Ishikawa (cell line): ENCODE results near the gene XPO5.

Experiments used
- EGR1 ChIP-seq: IDR thresholded peaks from 2 replicates; pipeline ENCODE4 v1.6.1; 2012
- EP300 ChIP-seq: IDR thresholded peaks from 2 replicates; pipeline ENCODE4 v1.6.1; 2012; ENCODE audit warnings: borderline replicate concordance
- MAX ChIP-seq: IDR thresholded peaks from 2 replicates; pipeline ENCODE4 v1.6.1; 2012
- REST ChIP-seq: IDR thresholded peaks from 2 replicates; pipeline ENCODE4 v1.6.1; 2012; ENCODE audit warnings: low read depth, mild to moderate bottlenecking
- TCF12 ChIP-seq: IDR thresholded peaks from 2 replicates; pipeline ENCODE4 v1.6.1; 2012; ENCODE audit warnings: low read depth
- YY1 ChIP-seq: IDR thresholded peaks from 2 replicates; pipeline ENCODE4 v1.6.1; 2012; ENCODE audit warnings: low read depth
- ZBTB7A ChIP-seq: IDR thresholded peaks from 2 replicates; pipeline ENCODE4 v1.6.1; 2012; ENCODE audit warnings: low read depth

GRCh38 chr6:43623880-43624785 is 48.3 kb upstream of the XPO5 start:
- TF ChIP-seq EP300, result no peak
- TF ChIP-seq MAX, result no peak
- no peak for TF ChIP-seq YY1
- no peak for TF ChIP-seq REST
- TF ChIP-seq TCF12, result no peak
- TF ChIP-seq EGR1, result no peak
- TF ChIP-seq ZBTB7A, result no peak
